ENCODE data around the gene MAEL. TPM values are rescaled to one million over a fixed set of nuclear protein-coding genes. Genes with fewer than 3 reads are reported as not detected.

MAEL gene
- total RNA-seq, 1 experiment from 2014 or later: 0.26 TPM

GRCh38 chr1:166980818-166981217, 8.3 kb upstream of the MAEL start:
- H3K27ac Mint-ChIP-seq: no peak overlapping the region
- no peak overlapping the region for H3K4me3 Mint-ChIP-seq
- ChIA-PET CTCF (interaction anchor here (0.8 to 1.2 kb wide), 2 partner anchors 79 to 97 kb away, joined by 3 read pairs; no protein-coding TSS in a partner anchor), POLR2A (no interaction called here)
- no peaks in the 10 kb centered on the region for H3K9me3 Mint-ChIP-seq
- H3K4me1 Mint-ChIP-seq: peaks cover 2% of the 10 kb centered on the region; the same call in 1 of the 2 replicates
- no peak for ATAC-seq
- TF ChIP-seq ARID4B (CRISPR knock-in tag; IDR thresholded peaks at IDR 0.05; ENCODE audit: borderline replicate concordance) (no peak), MYBL2 (CRISPR knock-in tag; IDR thresholded peaks at IDR 0.05) (no peak), ZNF396 (CRISPR knock-in tag; IDR thresholded peaks at IDR 0.05; ENCODE audit: borderline replicate concordance) (no peak), SOX15 (CRISPR knock-in tag; IDR thresholded peaks at IDR 0.05) (no peak), NR3C1 (CRISPR knock-in tag; conservative IDR thresholded peaks at IDR 0.05; ENCODE audit: low read depth) (no peak), ZNF423 (CRISPR knock-in tag; IDR thresholded peaks at IDR 0.05) (no peak), CDX4 (CRISPR knock-in tag; IDR thresholded peaks at IDR 0.05; ENCODE audit: borderline replicate concordance) (no peak), AFF4 (CRISPR knock-in tag; IDR thresholded peaks at IDR 0.05; ENCODE audit: borderline replicate concordance) (no peak), JAZF1 (CRISPR knock-in tag; IDR thresholded peaks at IDR 0.05) (no peak), ZNF281 (CRISPR knock-in tag; IDR thresholded peaks at IDR 0.05) (no peak), ESRRA (CRISPR knock-in tag; IDR thresholded peaks at IDR 0.05; ENCODE audit: borderline replicate concordance) (no peak), ZNF232 (CRISPR knock-in tag; IDR thresholded peaks at IDR 0.05) (no peak), PRRX2 (CRISPR knock-in tag; IDR thresholded peaks at IDR 0.05) (no peak), SMAD4 (CRISPR knock-in tag; IDR thresholded peaks at IDR 0.05) (no peak), EMX1 (CRISPR knock-in tag; IDR thresholded peaks at IDR 0.05) (no peak), MLX (CRISPR knock-in tag; IDR thresholded peaks at IDR 0.05) (no peak), ZNF317 (CRISPR knock-in tag; IDR thresholded peaks at IDR 0.05; ENCODE audit: borderline replicate concordance, low read depth) (no peak), ELF4 (CRISPR knock-in tag; IDR thresholded peaks at IDR 0.05; ENCODE audit: low read depth) (no peak), ERG (CRISPR knock-in tag; IDR thresholded peaks at IDR 0.05) (no peak), ATF3 (CRISPR knock-in tag; conservative IDR thresholded peaks at IDR 0.05) (no peak)
- H3K36me3 Mint-ChIP-seq: no peaks in the 10 kb centered on the region
- H3K27me3 Mint-ChIP-seq (ENCODE audit: low read depth): peaks cover 46% of the 10 kb centered on the region
- no peak for DNase-seq (ENCODE audit: low spot score)
